ENCODE results near the gene SH3BP5.

Gene SH3BP5

DNA sequence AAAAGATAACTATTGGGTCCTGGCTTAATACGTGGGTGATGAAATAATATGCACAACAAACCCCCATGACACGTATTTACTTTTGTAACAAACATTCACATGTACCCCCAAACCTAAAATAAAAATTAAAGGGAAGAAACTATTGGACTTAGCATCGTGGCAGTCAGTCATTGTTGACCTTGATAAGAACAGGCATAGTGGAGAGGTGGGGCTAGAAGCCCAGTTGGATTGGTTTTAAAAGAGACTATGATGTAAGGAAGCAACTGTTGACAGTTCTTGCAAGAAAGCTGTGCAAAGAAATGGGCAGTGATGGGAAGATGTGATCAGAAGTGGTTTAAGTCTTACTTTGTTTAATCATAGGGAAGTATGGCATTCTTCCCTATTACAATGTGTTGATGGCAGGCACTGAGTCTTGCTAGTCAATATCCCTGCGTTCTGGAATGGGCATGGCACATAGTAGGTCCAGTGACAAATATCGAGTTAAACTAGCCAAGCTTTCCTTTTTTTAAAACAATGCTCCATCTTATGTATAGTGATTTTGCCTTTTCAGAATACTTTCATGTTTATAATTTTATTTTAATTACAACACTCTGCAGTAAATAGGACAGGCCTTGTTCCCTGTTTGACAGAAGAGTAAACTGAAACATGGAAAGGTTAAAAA, 88.4 kb downstream of the SH3BP5 start:
- Histone ChIP-seq H3K27ac (no peak overlapping the region), H3K4me3 (IDR thresholded peaks at IDR 0.05; ENCODE audit: insufficient read depth, low read depth, low read length) (no peak overlapping the region), H3K79me2 (ENCODE audit: insufficient read depth, low read depth) (no peaks in the 10 kb centered on the region; the same call in 1 of the 2 replicates), H3K27me3 (ENCODE audit: insufficient read depth, low read depth) (no peaks in the 10 kb centered on the region), H3K4me2 (no peak overlapping the region), H3K4me1 (ENCODE audit: low read depth, poor library complexity, severe bottlenecking) (peaks cover 15% of the 10 kb centered on the region), H4K20me1 (ENCODE audit: insufficient read depth) (no peaks in the 10 kb centered on the region), H3K9ac (no peak overlapping the region), H2AFZ (ENCODE audit: low read depth) (no peak overlapping the region), H3K36me3 (ENCODE audit: insufficient read depth) (no peaks in the 10 kb centered on the region)
- TF ChIP-seq, protein P1, sequence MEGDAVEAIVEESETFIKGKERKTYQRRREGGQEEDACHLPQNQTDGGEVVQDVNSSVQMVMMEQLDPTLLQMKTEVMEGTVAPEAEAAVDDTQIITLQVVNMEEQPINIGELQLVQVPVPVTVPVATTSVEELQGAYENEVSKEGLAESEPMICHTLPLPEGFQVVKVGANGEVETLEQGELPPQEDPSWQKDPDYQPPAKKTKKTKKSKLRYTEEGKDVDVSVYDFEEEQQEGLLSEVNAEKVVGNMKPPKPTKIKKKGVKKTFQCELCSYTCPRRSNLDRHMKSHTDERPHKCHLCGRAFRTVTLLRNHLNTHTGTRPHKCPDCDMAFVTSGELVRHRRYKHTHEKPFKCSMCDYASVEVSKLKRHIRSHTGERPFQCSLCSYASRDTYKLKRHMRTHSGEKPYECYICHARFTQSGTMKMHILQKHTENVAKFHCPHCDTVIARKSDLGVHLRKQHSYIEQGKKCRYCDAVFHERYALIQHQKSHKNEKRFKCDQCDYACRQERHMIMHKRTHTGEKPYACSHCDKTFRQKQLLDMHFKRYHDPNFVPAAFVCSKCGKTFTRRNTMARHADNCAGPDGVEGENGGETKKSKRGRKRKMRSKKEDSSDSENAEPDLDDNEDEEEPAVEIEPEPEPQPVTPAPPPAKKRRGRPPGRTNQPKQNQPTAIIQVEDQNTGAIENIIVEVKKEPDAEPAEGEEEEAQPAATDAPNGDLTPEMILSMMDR (conservative IDR thresholded peaks at IDR 0.05; ENCODE audit: low read depth, low read length), result no peak

DNA sequence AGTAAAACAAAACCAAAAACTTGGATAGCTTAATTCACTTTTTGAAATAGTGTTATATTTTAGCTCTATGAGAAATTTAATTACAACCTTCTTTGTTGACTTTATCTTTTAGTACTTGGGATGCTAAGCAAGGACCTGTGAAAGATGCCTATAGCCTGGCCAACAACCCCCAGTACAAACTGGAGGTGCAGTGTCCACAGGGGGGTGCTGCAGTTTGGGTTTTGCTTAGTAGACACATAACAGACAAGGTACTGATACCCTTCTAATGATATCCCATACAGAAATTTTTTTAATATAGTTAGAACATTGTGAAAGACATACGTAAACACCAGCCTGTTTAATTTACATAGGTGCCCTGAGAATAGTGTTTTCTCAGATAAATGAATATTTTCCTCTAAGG, 91.0 kb downstream of the SH3BP5 start:
- no peak overlapping the region for H3K4me3 ChIP-seq (IDR thresholded peaks at IDR 0.05; ENCODE audit: insufficient read depth, low read depth, low read length)
- H3K27ac ChIP-seq, result no peak overlapping the region
- TF ChIP-seq, protein P1 (conservative IDR thresholded peaks at IDR 0.05; ENCODE audit: low read depth, low read length), result no peak; the same call in 1 of the 2 replicates
- H3K36me3 ChIP-seq (ENCODE audit: insufficient read depth), result no peaks in the 10 kb centered on the region
- H2AFZ ChIP-seq (ENCODE audit: low read depth), result no peak overlapping the region
- no peaks in the 10 kb centered on the region for H4K20me1 ChIP-seq (ENCODE audit: insufficient read depth)
- no peaks in the 10 kb centered on the region; the same call in 1 of the 2 replicates for H3K79me2 ChIP-seq (ENCODE audit: insufficient read depth, low read depth)
- no peak overlapping the region for H3K4me2 ChIP-seq
- H3K9ac ChIP-seq, result no peak overlapping the region
- H3K4me1 ChIP-seq (ENCODE audit: low read depth, poor library complexity, severe bottlenecking), result peaks cover 15% of the 10 kb centered on the region
- H3K27me3 ChIP-seq (ENCODE audit: insufficient read depth, low read depth), result no peaks in the 10 kb centered on the region

DNA sequence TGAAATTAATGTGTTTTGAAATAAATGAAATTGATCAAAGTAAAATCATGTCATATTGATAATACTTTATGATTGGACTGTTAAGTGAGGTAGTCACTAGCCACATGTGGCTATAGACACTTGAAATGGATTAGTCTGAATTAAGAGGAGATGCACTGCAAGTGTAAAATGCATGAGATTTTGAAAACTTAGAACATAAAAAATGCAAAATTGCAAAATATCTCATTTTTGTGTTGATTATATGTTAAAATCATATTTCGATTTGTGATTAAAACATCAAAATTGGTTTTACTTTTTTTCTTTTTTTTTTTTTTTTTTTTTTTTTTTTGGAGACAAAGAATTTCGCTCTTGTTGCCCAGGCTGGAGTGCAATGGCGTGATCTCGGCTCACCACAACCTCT, 103.1 kb downstream of the SH3BP5 start:
- no peaks in the 10 kb centered on the region for H4K20me1 ChIP-seq (ENCODE audit: insufficient read depth)
- H3K4me3 ChIP-seq (IDR thresholded peaks at IDR 0.05; ENCODE audit: insufficient read depth, low read depth, low read length), result no peak overlapping the region
- no peak overlapping the region for H3K4me2 ChIP-seq
- H3K36me3 ChIP-seq (ENCODE audit: insufficient read depth), result no peaks in the 10 kb centered on the region
- H3K9ac ChIP-seq, result no peak overlapping the region
- H3K79me2 ChIP-seq (ENCODE audit: insufficient read depth, low read depth), result no peaks in the 10 kb centered on the region
- no peaks in the 10 kb centered on the region for H3K4me1 ChIP-seq (ENCODE audit: low read depth, poor library complexity, severe bottlenecking)
- no peak overlapping the region for H3K27ac ChIP-seq
- no peak overlapping the region for H2AFZ ChIP-seq (ENCODE audit: low read depth)
- TF ChIP-seq, protein P1 (conservative IDR thresholded peaks at IDR 0.05; ENCODE audit: low read depth, low read length), result no peak
- no peaks in the 10 kb centered on the region for H3K27me3 ChIP-seq (ENCODE audit: insufficient read depth, low read depth)

DNA sequence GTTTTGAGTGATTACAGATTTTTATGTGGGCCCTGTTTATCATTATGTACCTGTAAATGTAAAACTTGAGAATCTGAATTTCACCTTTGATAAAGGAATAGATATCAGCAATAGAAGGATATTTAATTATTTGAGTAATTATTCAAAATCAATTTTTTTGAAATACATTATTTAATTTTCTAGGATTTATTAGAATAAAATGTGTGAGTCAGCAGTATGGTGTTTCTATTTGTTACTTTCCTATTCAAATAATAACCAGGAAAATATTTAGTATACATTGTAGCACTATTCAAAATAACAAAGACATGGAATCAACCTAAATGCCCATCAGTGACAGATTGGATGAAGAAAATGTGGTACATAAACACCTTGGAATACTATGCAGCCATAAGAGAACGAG, 104.2 kb downstream of the SH3BP5 start:
- no peaks in the 10 kb centered on the region for H3K36me3 ChIP-seq (ENCODE audit: insufficient read depth)
- TF ChIP-seq, protein P1 (conservative IDR thresholded peaks at IDR 0.05; ENCODE audit: low read depth, low read length), result no peak

More for the DNA sequence above, 104.2 kb downstream of the SH3BP5 start:
- H4K20me1 ChIP-seq (ENCODE audit: insufficient read depth), result no peaks in the 10 kb centered on the region
- no peak overlapping the region for H3K27ac ChIP-seq
- no peak overlapping the region for H3K9ac ChIP-seq
- no peak overlapping the region for H2AFZ ChIP-seq (ENCODE audit: low read depth)
- H3K27me3 ChIP-seq (ENCODE audit: insufficient read depth, low read depth), result no peaks in the 10 kb centered on the region
- no peak overlapping the region for H3K4me2 ChIP-seq
- H3K4me1 ChIP-seq (ENCODE audit: low read depth, poor library complexity, severe bottlenecking), result no peaks in the 10 kb centered on the region
- no peaks in the 10 kb centered on the region for H3K79me2 ChIP-seq (ENCODE audit: insufficient read depth, low read depth)
- no peak overlapping the region for H3K4me3 ChIP-seq (IDR thresholded peaks at IDR 0.05; ENCODE audit: insufficient read depth, low read depth, low read length)
